ENCODE measurements around the gene TDRD10.

GRCh38 chr1:154586641-154587040 lies 84.6 kb downstream of the TDRD10 start:
- TF ChIP-seq EP300 (IDR thresholded peaks at IDR 0.05; ENCODE audit: borderline replicate concordance) (no peak), MAX (IDR thresholded peaks at IDR 0.05) (no peak), TEAD4 (IDR thresholded peaks at IDR 0.05) (no peak), USF1 (IDR thresholded peaks at IDR 0.05) (no peak), TCF12 (IDR thresholded peaks at IDR 0.05; ENCODE audit: low read depth) (no peak), REST (IDR thresholded peaks at IDR 0.05; ENCODE audit: low read depth) (no peak), CEBPB (IDR thresholded peaks at IDR 0.05) (no peak)

Data from Ishikawa (cell line).